Adipose tissue (tissue), 3 donors: ENCODE results near the gene AGAP3. TPM values are rescaled to one million over a fixed set of nuclear protein-coding genes. Genes with fewer than 3 reads are reported as not detected.
"Not testable (repeated sequence)": the region's sequence is repeated elsewhere in the genome, so short reads cannot be mapped to it uniquely, and the experiment has no call there.

Experiments
- H3K27ac ChIP-seq: one replicate; pipeline ENCODE4 v1.5.1; 2013; ENCODE audit warnings: low read depth, low read length
- WGBS, 3 donors: extraction: QIAGEN DNeasy Blood & Tissue Kit; methylation state at CpG; one replicate each; pipeline ENCODE4 v1.1.7; 2013; 5-methylcytosine and 5-hydroxymethylcytosine counted together
- polyA plus RNA-seq, 3 donors: library from polyadenylated mRNA; stranded (reverse); fragments of 200-250 nt; gene quantifications; one replicate each; pipeline ENCODE4 v1.2.3, GENCODE V29; 2013
- donor health status: healthy with polysubstance abuse.
- donor health status: Bipolar disorder and iron deficiency.
- donor health status: healthy.

The AGAP3 gene
- polyA plus RNA-seq, result 10 to 100 TPM; 35.9 to 67.0 (median 51.9) TPM

DNA sequence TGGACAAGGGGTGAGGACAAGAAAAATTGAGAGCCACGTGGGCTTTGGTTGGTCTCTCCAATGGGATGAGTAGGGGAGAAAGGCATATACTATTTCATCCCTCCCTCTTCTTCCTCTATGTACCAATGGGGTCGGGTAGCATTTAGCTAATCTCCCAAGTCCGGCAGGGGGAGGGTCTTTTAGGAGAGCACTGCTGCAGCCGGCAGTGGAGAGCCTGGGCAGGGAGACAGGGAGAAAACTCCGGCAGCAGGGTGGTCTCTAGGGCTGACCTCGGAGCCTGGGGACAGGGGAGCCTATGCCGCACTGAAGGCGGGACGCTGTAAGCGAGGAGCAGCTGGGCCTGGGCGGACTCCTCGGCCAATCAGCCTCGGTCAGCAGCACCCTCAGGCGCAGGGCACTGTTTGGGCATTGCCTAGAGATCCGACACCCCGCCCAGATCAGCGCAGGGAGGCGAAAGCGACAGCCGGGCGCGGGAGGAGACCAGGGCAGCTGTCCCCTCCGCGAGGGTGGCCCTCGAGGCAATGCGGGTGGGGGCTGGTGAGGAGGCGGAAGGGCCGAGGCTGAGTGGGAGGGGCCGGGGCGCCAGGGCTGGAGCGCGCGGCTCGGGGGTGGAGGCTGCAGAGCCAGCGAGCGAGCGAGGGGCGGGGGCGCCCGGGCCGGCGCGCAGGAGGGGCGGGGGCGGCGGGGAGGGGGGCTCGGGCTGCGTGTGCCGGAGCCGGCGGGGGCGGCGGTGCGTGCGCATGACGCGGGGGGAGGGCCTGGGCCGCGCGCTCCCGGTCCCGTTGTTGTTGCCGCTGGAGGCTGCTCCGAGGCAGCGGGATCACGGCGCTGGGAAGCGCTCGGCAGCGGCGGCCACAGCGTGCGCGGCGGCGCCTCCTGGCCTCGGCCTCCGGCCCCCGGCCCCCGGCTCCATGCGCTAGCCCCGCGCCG lies at the start of gene AGAP3:
Gene AGAP3 (plus strand): TSS at position 785 of the 930 bp plus-strand sequence. CDS start 267 bp downstream, outside the sequence.
- WGBS, 3 donors, result 0 to 2% (median 1%) methylated on average over 30 to 82 of the region's 84 CpGs

DNA sequence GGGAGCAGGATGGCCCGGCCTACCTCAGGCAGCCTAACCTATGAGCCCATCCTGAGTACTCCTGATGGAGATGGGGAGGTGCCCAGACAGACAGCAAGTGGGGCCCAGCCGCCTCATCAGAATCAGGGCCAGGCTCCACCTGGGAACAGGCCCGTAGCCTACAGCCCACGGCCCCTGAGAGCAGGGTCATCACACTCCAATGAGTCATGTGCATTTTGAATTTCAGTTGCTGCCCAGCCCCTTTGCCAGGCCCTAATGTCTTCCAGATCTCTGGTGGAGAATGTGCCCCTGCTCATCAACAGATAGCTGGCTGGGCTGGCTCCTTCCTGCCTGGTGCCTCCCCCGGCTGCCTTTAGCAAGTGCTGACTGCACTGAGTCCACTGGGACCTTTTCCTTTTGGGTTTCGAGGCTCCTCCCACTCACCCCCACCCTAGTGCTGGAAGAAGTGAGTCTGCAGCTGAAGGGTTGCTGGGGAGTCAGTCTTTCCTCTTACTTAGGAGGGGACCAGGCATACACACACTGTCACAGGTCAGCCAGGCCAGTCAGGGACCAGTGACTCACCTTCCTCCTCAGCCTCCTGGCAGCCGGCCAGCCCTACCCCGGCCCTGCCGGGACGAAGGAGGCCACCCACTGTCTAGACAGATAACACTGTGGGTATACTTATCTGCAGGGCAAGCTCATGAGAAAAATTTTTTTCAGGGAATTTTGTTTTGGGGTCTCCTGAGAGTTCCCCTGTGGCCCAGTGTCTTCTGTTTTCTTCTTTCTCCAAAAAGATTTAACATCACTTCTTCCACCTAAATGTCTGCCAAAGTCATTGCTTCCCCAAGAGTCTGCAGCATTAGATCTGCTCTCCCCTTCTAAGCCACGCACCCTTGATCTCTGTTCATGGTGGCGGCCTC lies 47.1 kb upstream of the AGAP3 start:
- no peak overlapping the region for H3K27ac ChIP-seq
- WGBS, 3 donors, result 37 to 52% (median 38%) methylated on average over 12 of the region's 12 CpGs

More for the DNA sequence above, at the start of gene AGAP3:
- H3K27ac ChIP-seq, result no peak within 1 kb of the TSS

DNA sequence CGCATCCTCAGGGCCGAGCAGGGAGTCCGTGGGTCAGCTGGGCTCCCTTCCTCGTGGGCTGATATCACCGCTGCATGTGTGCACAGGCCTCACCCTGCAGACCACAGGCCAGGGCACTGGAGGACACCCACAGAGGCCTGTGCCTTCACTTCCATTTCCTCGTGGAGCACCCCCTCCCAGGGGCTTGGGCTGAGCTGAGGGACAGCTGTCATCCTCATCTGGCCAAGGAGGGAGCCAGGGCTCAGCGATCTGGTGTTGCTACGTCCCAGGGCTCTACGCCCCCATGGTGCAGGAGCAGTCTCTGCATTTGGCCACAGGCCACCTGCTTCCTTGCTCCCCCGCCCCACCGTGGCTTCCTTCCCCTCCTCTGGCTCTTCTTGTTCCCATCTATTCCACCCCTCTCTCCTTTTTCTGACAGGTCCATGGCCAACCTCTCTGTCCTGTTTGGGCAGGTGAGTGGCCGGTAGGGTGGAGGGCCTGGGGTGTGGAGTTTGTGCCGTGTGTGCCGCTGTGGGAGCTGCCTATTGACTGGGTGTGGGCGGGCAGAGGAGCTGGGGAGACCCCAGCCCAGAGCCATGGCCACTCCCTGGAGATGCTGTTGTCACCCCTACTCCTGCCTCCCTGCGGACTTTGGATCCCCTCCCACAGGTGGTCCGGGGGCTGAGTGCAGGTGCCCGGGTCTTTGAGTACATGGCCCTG lies 46.3 kb upstream of the AGAP3 start:
- WGBS, 3 donors, result 58 to 74% (median 61%) methylated on average over 18 of the region's 18 CpGs
- H3K27ac ChIP-seq, result no peak overlapping the region

DNA sequence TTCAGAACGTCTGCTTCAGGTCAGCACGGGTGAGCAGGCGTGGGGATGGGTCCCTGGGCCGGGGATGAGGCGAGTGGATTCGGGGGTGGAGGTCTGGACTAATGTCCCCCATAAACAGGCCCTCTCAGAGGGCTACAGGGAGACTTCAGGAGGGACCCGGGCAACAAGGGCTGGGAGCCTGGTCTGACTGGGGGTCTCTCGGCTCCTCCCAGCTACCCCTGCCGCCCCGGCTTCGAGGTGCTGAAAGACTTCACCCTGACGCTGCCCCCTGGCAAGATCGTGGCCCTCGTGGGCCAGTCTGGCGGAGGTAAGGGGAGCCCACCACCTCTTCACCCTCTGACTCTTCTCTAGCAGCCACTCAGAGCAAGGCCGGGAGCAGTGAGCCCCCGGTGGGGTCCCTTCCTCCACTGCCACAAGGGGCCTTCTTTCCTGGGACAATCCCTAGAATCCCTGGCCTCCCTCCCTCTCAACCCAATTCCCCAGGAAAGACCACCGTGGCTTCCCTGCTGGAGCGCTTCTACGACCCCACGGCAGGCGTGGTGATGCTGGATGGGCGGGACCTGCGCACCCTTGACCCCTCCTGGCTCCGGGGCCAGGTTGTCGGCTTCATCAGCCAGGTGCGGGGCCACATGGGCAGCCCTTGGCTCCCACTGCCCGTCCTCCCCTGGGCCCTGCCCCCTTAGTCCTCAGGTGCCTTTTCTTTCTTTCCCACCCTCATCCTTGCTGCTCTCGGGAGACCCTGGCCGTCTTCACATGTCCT lies 45.5 kb upstream of the AGAP3 start:
- 90 to 94% (median 91%) methylated on average over 30 of the region's 30 CpGs for WGBS, 3 donors

DNA sequence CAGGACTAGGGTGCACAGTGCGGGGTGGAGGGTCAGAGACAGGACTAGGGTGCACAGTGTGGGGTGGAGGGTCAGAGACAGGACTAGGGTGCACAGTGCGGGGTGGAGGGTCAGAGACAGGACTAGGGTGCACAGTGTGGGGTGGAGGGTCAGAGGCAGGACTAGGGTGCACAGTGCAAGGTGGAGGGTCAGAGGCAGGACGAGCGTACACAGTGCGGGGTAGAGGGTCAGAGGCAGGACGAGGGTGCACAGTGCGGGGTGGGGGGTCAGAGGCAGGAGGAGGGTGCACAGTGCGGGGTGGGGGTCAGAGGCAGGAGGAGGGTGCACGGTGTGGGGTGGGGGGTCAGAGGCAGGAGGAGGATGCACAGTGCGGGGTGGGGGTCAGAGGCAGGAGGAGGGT lies 42.8 kb upstream of the AGAP3 start:
- WGBS, 3 donors, result 88 to 92% (median 88%) methylated on average over 9 to 10 of the region's 10 CpGs

More for the DNA sequence above, 45.5 kb upstream of the AGAP3 start:
- no peak overlapping the region for H3K27ac ChIP-seq

DNA sequence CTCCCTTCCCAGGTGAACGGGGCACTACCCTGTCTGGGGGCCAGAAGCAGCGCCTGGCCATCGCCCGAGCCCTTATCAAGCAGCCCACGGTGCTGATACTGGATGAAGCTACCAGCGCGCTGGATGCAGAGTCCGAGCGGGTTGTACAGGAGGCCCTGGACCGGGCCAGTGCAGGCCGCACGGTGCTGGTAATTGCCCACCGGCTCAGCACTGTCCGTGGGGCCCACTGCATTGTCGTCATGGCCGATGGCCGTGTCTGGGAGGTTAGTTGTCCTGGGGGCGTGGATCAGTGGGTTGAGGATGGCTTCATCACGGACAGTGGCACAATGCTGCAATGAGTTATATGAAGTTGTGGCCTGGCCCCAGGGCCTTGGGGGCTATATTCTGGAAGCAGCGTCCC lies 42.3 kb upstream of the AGAP3 start:
- 92 to 96% (median 94%) methylated on average over 20 of the region's 20 CpGs for WGBS, 3 donors
- H3K27ac ChIP-seq, result no peak overlapping the region

More for the DNA sequence above, 42.8 kb upstream of the AGAP3 start:
- not testable (repeated sequence) for H3K27ac ChIP-seq

DNA sequence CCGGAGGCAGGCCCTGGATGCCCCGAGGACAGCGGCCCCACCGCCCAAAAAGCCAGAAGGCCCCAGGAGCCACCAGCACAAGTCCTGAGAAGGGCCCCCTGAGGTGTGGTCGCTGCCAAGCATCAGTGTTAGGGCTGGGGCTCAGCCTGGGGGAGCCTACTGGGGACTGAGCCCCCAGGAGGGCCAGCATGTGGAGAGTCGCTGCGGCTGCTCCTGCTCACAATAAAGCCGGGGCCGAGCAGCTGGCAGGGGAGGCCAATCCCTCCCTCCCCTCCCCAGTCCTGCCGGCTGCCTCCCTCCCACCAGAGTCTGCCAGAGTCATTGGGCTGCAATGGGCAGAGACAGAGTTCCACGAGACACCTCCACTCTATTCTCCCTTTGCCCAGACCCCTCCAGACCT lies 41.0 kb upstream of the AGAP3 start:
- 80 to 92% (median 81%) methylated on average over 6 to 11 of the region's 11 CpGs for WGBS, 3 donors
- H3K27ac ChIP-seq, result no peak overlapping the region

DNA sequence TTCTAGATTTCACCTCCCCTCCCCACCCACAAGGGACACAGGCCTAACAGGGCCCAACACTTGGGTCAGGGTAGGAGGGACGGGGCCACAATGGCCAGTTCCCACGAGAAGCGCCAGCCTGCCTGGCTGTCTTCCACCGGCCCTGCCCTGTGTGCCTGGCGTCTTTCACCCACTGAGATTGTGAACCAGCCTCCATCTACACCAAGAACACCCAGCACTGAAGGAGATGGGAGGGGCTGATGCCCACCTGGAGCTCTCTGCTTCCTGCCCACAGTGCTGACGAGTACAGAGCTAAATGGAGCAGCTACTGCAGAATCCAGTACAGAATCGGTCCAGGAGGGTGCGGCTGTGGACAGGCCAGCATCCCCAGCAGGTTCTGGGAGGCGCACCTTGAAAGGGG lies 40.3 kb upstream of the AGAP3 start:
- no peak overlapping the region for H3K27ac ChIP-seq
- 80 to 87% (median 82%) methylated on average over 9 of the region's 9 CpGs for WGBS, 3 donors

DNA sequence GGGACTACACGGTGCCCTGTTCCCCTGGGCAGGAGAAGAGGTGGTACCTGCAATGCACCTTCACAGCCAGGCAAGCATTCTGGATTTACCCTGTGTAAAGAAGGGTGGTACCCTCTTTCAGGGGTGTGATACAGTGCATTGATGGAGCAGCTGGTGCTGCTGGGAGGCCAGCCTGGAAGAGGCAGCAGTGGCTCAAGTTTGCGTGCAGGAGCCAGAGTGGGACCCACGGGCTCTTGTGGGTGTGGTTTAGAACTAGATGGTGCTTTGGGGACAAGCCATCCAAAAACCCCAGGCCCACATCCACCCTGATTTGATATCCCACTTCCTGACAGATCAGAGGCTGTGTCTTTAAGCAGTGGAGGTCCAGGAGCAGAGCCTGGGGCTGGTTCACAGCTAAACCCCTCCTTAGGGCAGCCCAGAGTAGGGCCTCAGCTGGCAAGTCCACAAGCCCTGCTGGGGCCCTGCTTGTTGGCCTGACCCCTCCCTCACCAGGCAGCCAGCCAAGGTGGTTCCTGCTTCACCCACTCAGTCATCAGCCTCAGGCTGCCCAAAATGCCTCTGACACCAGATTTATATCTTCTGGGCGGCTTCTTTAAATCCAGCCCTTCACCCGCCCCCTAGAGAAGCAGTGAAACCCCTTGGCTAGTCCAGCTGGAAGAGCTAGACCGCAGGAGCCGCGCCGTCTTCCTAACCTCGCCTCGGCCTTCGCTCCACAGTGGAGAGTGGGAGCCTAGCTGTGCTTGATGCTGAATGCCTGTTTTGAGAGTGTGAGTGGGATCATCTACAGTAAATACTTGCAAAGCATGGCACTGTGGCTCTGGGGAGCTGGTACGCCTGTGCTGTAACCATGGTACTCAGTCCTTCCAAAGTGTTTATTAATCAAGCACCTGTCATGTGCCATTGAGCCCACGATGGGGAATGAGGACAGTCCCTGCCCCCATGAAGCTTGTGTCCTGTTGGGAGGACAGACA lies 39.4 kb upstream of the AGAP3 start:
- WGBS, 3 donors, result 40 to 64% (median 44%) methylated on average over 14 of the region's 14 CpGs
- no peak overlapping the region for H3K27ac ChIP-seq

DNA sequence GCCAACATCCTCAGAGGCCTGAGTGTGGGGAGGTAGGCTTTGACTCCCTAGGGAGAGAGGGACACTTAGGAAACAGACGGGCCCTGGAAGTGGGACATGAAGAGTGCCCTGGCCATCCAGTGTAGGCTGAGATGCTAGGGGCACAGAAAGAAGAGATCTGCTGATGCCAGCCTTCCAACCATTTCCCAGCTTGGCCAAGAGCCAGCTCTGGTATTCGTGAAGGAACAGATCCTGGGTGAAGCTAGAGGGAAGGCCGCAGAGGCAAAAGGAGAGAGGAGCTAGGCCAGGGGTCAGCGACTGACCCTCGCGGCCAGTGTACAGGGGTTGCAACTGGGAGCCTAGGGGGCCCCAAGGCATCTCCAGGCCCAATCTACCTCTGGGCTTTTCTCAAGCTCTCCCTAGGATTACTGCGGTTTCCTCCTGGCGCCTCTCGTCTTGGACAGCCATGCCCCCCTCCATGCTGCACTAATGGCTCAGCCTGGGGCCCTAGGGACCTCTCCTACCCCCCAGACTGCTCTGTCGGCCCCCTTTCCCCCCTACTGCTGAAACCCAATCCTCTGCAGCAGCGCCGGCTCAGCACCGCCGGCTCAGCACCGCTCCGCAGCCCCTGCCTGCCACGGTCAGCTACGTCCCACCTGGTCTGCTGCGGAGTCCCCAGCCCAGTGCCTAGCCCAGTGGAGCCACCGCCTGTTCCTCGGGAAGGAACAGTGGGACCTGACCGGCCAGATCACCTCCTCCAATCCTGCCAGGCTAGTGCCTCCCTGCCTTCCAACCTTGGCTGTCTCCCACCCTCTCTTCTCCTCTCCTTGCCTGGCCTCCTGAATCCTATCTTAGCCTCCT lies 38.1 kb upstream of the AGAP3 start, which contains the start of gene ASIC3:
Gene ASIC3 (plus strand): TSS at position 556 of the 840 bp plus-strand sequence. CDS start 355 bp downstream, outside the sequence.
- no peak within 1 kb of the TSS for H3K27ac ChIP-seq
- WGBS, 3 donors, result 74 to 80% (median 77%) methylated on average over 22 of the region's 22 CpGs

DNA sequence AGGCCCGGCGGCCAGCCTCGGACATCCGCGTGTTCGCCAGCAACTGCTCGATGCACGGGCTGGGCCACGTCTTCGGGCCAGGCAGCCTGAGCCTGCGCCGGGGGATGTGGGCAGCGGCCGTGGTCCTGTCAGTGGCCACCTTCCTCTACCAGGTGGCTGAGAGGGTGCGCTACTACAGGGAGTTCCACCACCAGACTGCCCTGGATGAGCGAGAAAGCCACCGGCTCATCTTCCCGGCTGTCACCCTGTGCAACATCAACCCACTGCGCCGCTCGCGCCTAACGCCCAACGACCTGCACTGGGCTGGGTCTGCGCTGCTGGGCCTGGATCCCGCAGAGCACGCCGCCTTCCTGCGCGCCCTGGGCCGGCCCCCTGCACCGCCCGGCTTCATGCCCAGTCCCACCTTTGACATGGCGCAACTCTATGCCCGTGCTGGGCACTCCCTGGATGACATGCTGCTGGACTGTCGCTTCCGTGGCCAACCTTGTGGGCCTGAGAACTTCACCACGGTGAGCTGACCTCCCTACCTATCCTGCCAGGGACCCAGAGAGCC lies 37.3 kb upstream of the AGAP3 start:
- WGBS, 3 donors, result 89 to 91% (median 90%) methylated on average over 38 of the region's 38 CpGs
- H3K27ac ChIP-seq, result no peak overlapping the region

DNA sequence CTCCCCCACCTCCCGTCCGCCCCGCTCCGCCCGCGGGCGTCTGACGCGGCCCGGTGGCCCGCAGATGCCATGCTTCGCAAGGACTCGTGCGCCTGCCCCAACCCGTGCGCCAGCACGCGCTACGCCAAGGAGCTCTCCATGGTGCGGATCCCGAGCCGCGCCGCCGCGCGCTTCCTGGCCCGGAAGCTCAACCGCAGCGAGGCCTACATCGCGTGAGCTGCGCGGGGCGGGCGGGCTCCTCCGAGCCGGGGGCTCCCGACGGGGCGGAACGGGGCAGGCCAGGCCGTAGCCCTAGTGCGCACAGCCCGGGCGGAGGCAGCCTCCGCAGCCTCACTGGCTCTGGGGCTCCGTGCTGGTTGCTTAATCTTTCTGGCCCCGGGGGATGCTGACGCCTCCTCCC lies 35.2 kb upstream of the AGAP3 start:
- WGBS, 3 donors, result 2 to 3% (median 2%) methylated on average over 43 to 50 of the region's 50 CpGs
- no peak overlapping the region for H3K27ac ChIP-seq

DNA sequence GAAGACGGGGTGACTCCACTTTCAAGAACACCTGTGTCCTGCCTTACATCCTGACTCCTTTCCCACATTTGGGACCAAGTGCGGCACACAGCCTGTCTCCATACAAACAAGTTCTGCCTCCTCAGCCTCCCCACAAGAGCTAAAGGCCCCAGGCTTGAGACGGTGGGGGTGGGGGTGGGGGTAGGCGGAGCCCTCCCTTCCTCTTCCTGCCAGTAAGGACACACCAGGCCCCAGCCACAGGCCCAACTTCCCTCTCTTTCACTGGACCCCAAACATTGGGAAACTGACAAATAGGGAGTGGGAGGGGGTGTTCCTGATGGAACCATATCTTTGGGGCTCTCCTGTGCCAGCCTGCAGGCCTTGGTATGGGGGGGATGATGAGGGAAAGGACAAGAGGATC lies 33.2 kb upstream of the AGAP3 start:
- H3K27ac ChIP-seq, result no peak overlapping the region
- WGBS, 3 donors, result 62 to 82% (median 68%) methylated on average over 4 of the region's 4 CpGs

DNA sequence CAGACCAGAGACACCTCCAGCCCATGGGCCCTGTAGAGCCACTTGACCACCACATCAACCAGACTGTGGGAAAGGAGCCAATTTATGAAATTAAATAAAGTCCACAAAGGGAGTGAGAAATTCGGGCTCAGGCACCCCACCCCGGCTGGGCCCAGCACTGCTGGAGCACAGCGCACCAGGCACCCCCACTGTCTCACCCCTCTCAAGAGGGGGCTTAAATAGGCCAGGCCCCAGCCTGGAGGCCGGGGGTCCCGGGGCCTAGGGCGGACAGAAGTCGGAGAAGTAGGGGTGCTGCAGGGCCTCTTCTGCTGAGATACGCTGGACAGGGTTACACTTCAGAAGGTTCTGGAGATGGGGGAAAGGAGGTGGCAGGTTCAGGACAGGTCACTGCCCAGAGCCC lies 32.5 kb upstream of the AGAP3 start:
- 87 to 93% (median 87%) methylated on average over 7 to 8 of the region's 8 CpGs for WGBS, 3 donors
- H3K27ac ChIP-seq, result no peak overlapping the region

DNA sequence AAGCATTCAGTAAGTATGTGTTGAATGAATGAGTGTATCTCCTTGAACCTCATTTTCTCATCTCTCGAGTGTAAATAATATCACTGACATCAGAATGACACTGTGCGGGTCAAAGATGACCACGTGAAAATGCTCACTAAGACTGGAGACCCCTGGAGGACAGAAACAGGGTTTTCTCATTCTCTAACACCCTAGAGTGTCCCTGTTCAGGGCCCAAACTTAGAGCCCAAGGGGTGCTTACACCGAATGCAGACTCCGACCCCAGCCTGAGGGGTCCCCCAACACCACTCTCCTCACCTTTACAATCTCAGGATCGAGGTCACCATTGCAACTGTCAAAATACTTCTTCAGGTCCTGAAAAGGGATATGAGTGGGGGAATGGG lies 30.0 kb upstream of the AGAP3 start:
- no peak overlapping the region for H3K27ac ChIP-seq
- WGBS, 3 donors, result 79 to 94% (median 90%) methylated on average over 6 of the region's 6 CpGs
